MM.1S (cell line): ENCODE data around the gene KLHL3.

ENCODE experiments used
- DNase-seq: peaks from one replicate; pipeline ENCODE4 v3.0.0-alpha.2; 2015
- H2AFZ ChIP-seq: fragments of 300-600 bp; sonication (generic); 2 replicates; pipeline ENCODE4 v1.6.0; 2016; ENCODE audit warnings: antibody characterized with exemption, low read length
- H3F3A ChIP-seq: fragments of 300-600 bp; sonication (generic); 2 replicates; pipeline ENCODE4 v1.6.1; 2016; ENCODE audit warnings: mild to moderate bottlenecking, antibody characterized with exemption, low read length, moderate library complexity, mixed read lengths; ENCODE audit not compliant: insufficient read depth
- H3K27ac ChIP-seq: fragments of 300-600 bp; sonication (generic); 2 replicates; pipeline ENCODE4 v1.5.1; 2016; ENCODE audit warnings: mild to moderate bottlenecking, low read length
- H3K27me3 ChIP-seq: fragments of 300-600 bp; sonication (generic); replicated peaks from 2 replicates; pipeline ENCODE4 v1.6.0; 2016; ENCODE audit warnings: low read length; ENCODE audit not compliant: insufficient read depth
- H3K36me3 ChIP-seq: fragments of 300-600 bp; sonication (generic); replicated peaks from 2 replicates; pipeline ENCODE4 v1.6.1; 2016; ENCODE audit warnings: mild to moderate bottlenecking, low read length, mixed read lengths; ENCODE audit not compliant: insufficient read depth
- H3K4me1 ChIP-seq: fragments of 300-600 bp; sonication (generic); 2 replicates; pipeline ENCODE4 v1.6.1; 2016; ENCODE audit warnings: low read length, mixed read lengths
- H3K4me2 ChIP-seq: fragments of 300-600 bp; sonication (generic); 2 replicates; pipeline ENCODE4 v1.6.0; 2016; ENCODE audit warnings: low read depth, low read length
- H3K4me3 ChIP-seq: fragments of 300-600 bp; sonication (generic); 2 replicates; pipeline ENCODE4 v1.5.1; 2016; ENCODE audit warnings: low read length, mixed read lengths
- H3K79me2 ChIP-seq: fragments of 300-600 bp; sonication (generic); 2 replicates; pipeline ENCODE4 v1.6.1; 2016; ENCODE audit warnings: mixed run types, low read length, mixed read lengths
- H3K9ac ChIP-seq: fragments of 300-600 bp; sonication (generic); 2 replicates; pipeline ENCODE4 v1.6.1; 2016; ENCODE audit warnings: low read length, mixed read lengths
- H3K9me2 ChIP-seq: fragments of 300-600 bp; sonication (generic); replicated peaks from 2 replicates; pipeline ENCODE4 v1.6.1; 2016; ENCODE audit warnings: mild to moderate bottlenecking, low read length, mixed read lengths; ENCODE audit not compliant: insufficient read depth
- H3K9me3 ChIP-seq: fragments of 300-600 bp; sonication (generic); replicated peaks from 2 replicates; pipeline ENCODE4 v1.6.1; 2016; ENCODE audit warnings: mild to moderate bottlenecking, low read length, mixed read lengths; ENCODE audit not compliant: insufficient read depth
- H4K20me1 ChIP-seq: fragments of 300-600 bp; sonication (generic); 2 replicates; pipeline ENCODE4 v1.6.1; 2016; ENCODE audit warnings: mild to moderate bottlenecking, low read length, moderate library complexity, mixed read lengths; ENCODE audit not compliant: insufficient read depth
- EZH2 ChIP-seq: fragments of 300-600 bp; sonication (generic); optimal IDR thresholded peaks from 2 replicates; pipeline ENCODE3; 2017; ENCODE audit warnings: low read depth, mild to moderate bottlenecking, antibody characterized with exemption, low read length, mixed read lengths
- EZH2phosphoT487 ChIP-seq: fragments of 300-600 bp; sonication (generic); IDR thresholded peaks from 2 replicates; pipeline ENCODE4 v1.6.1; 2018; ENCODE audit warnings: antibody characterized with exemption, low read length
- TF ChIP-seq, protein P1 (sequence below): fragments of 300-600 bp; sonication (generic); IDR thresholded peaks from 2 replicates; pipeline ENCODE4 v1.5.1; 2016; ENCODE audit warnings: antibody characterized with exemption, low read length, mixed read lengths

Gene KLHL3

DNA sequence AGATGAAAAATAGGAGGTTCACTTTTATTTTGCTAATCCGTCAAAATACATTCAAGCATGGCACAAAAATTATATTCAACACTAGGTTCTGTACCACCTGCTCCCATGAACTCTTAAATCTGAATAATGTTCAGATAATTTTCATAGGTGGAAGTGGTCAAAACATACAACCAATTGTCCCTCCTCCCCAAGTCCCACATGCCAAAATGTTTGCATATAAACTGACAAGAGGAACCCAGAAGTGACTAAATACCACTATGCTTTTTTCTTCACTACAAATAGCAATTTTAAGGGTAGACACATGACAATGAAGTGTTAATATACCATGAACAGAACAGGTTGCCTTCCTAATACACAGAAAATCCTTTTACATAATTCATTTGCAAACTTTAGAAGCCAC, 14.5 kb upstream of the KLHL3 start:
- Histone ChIP-seq H3F3A (peaks cover 22% of the 10 kb centered on the region; the same call in 1 of the 2 replicates), H2AFZ (no peak overlapping the region), H3K36me3 (0 out of 2 replicates have a peak, but pooled peaks cover 6% of the 10 kb centered on the region), H4K20me1 (peaks cover 44% of the 10 kb centered on the region), H3K4me3 (no peak overlapping the region), H3K4me1 (peaks cover 9% of the 10 kb centered on the region), H3K9me3 (no peaks in the 10 kb centered on the region), H3K9ac (no peak overlapping the region), H3K79me2 (peaks cover 48% of the 10 kb centered on the region), H3K27me3 (no peaks in the 10 kb centered on the region), H3K27ac (no peak overlapping the region), H3K4me2 (no peak overlapping the region), H3K9me2 (no peaks in the 10 kb centered on the region)
- no peak for DNase-seq
- TF ChIP-seq EZH2 (no peak), EZH2phosphoT487 (no peak)
- TF ChIP-seq, protein P1, sequence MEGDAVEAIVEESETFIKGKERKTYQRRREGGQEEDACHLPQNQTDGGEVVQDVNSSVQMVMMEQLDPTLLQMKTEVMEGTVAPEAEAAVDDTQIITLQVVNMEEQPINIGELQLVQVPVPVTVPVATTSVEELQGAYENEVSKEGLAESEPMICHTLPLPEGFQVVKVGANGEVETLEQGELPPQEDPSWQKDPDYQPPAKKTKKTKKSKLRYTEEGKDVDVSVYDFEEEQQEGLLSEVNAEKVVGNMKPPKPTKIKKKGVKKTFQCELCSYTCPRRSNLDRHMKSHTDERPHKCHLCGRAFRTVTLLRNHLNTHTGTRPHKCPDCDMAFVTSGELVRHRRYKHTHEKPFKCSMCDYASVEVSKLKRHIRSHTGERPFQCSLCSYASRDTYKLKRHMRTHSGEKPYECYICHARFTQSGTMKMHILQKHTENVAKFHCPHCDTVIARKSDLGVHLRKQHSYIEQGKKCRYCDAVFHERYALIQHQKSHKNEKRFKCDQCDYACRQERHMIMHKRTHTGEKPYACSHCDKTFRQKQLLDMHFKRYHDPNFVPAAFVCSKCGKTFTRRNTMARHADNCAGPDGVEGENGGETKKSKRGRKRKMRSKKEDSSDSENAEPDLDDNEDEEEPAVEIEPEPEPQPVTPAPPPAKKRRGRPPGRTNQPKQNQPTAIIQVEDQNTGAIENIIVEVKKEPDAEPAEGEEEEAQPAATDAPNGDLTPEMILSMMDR: no peak

DNA sequence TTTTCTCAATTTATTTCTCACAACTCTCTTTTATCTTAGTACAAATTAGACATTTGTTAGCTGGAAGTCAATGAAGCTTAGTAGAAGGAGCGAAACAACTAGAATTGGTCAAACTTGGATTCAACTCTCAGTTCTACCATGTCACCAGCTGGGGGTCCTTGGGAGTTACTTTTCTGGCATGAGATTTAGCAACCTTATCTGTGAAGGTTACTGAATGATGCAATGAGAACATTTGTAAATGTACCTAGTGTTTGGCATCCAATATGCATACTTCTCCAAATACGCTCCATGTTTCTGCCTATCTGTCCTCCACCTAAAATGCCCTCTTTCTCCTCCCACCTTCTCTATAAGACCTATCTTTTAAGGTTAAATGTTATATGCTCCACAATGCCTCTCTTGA, 12.0 kb upstream of the KLHL3 start:
- Histone ChIP-seq H3K4me2 (no peak overlapping the region), H4K20me1 (peaks cover 39% of the 10 kb centered on the region), H3K79me2 (peaks cover 35% of the 10 kb centered on the region), H3K4me3 (no peak overlapping the region), H3K9me3 (no peaks in the 10 kb centered on the region), H2AFZ (no peak overlapping the region), H3K9me2 (no peaks in the 10 kb centered on the region), H3K27ac (no peak overlapping the region), H3F3A (peaks cover 13% of the 10 kb centered on the region; the same call in 1 of the 2 replicates), H3K4me1 (peaks cover 6% of the 10 kb centered on the region), H3K27me3 (no peaks in the 10 kb centered on the region), H3K9ac (no peak overlapping the region), H3K36me3 (0 out of 2 replicates have a peak, but pooled peaks cover 6% of the 10 kb centered on the region)
- TF ChIP-seq, protein P1: no peak
- TF ChIP-seq EZH2: no peak
- no peak for TF ChIP-seq EZH2phosphoT487
- DNase-seq: no peak

DNA sequence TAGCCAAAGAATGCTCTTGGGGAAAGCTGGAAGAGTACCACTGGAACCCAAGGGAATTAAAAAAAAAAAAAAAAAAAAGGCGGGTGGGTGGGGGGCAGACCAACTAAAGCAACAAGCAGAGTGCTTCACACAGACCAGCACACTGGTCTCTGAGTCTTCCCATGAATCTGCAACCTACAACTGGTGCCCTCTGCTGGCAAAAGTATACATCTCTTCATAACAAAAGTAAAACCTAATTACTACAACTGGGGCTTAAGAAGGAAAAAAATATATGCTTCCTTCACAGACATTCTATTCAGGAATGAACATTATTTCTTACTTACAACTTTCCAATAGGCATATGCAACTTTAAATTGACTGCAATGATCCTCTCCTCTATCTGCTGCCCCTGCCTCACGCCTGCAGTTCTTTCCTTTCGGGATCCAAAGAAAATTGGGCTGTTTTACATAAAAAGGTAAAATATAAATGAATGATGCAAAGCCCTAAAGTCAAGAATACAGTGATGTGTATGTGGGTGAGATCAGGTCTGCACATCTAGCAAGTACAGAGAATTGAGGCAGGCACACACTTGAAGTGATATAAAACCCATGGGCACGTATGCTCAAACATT, 7.2 kb upstream of the KLHL3 start:
- Histone ChIP-seq H3K27ac (no peak overlapping the region), H3K27me3 (no peaks in the 10 kb centered on the region), H3K79me2 (no peaks in the 10 kb centered on the region), H4K20me1 (no peaks in the 10 kb centered on the region), H3K9ac (no peak overlapping the region), H3F3A (peaks cover 2% of the 10 kb centered on the region; the same call in 1 of the 2 replicates), H3K4me2 (no peak overlapping the region), H3K36me3 (no peaks in the 10 kb centered on the region), H3K4me3 (no peak overlapping the region), H3K9me2 (no peaks in the 10 kb centered on the region), H2AFZ (no peak overlapping the region), H3K4me1 (no peaks in the 10 kb centered on the region), H3K9me3 (no peaks in the 10 kb centered on the region)
- peak; percentile 83 for DNase-seq
- TF ChIP-seq EZH2: no peak
- TF ChIP-seq, protein P1: peak; percentile 64
